ENCODE measurements around the gene SLC1A3. TPM values are rescaled to one million over a fixed set of nuclear protein-coding genes. Genes with fewer than 3 reads are reported as not detected.

The SLC1A3 gene
- total RNA-seq, 2 donors from 2014 or later, result 44.7 to 67.4 TPM

GRCh38 chr5:36607838-36608783 lies 1.7 kb downstream of the SLC1A3 start:
- peak overlapping the region; percentile 73 for H3K4me3 ChIP-seq
- no peaks in the 10 kb centered on the region for H3K36me3 ChIP-seq
- H3K9me3 ChIP-seq, result no peaks in the 10 kb centered on the region
- H3K27ac ChIP-seq, result no peak overlapping the region
- DNase-seq (ENCODE audit: low spot score) (no peak), ATAC-seq (ENCODE audit: insufficient number of reproducible peaks, low FRiP score, low read depth) (no peak)
- no peak for TF ChIP-seq CTCF (IDR thresholded peaks at IDR 0.05)
- no peaks in the 10 kb centered on the region for H3K4me1 ChIP-seq (ENCODE audit: control insufficient read depth in 1 of 2, low read depth in 2 of 2)
- no peaks in the 10 kb centered on the region for H3K27me3 ChIP-seq (replicated peaks; ENCODE audit: insufficient read depth)

GRCh38 chr5:36610621-36611020 lies 4.2 kb downstream of the SLC1A3 start:
- Histone ChIP-seq H3K4me3 (peak overlapping the region; percentile 73), H3K36me3 (no peaks in the 10 kb centered on the region), H3K27me3 (replicated peaks; ENCODE audit: insufficient read depth) (no peaks in the 10 kb centered on the region), H3K27ac (no peak overlapping the region), H3K4me1 (ENCODE audit: control insufficient read depth in 1 of 2, low read depth in 2 of 2) (no peaks in the 10 kb centered on the region), H3K9me3 (no peaks in the 10 kb centered on the region)
- TF ChIP-seq CTCF (IDR thresholded peaks at IDR 0.05), result no peak
- no peak for DNase-seq (ENCODE audit: low spot score)
- no peak for ATAC-seq (ENCODE audit: insufficient number of reproducible peaks, low FRiP score, low read depth)

GRCh38 chr5:36611520-36612274 lies 5.3 kb downstream of the SLC1A3 start:
- Histone ChIP-seq H3K36me3 (no peaks in the 10 kb centered on the region), H3K27me3 (replicated peaks; ENCODE audit: insufficient read depth) (no peaks in the 10 kb centered on the region), H3K4me1 (ENCODE audit: control insufficient read depth in 1 of 2, low read depth in 2 of 2) (no peaks in the 10 kb centered on the region), H3K4me3 (no peak overlapping the region), H3K9me3 (no peaks in the 10 kb centered on the region), H3K27ac (no peak overlapping the region)
- DNase-seq (ENCODE audit: low spot score), result no peak
- ATAC-seq (ENCODE audit: insufficient number of reproducible peaks, low FRiP score, low read depth), result no peak
- no peak for TF ChIP-seq CTCF (IDR thresholded peaks at IDR 0.05)

GRCh38 chr5:36613241-36613640 lies 6.8 kb downstream of the SLC1A3 start:
- TF ChIP-seq CTCF (IDR thresholded peaks at IDR 0.05), result no peak
- H3K9me3 ChIP-seq, result no peaks in the 10 kb centered on the region
- no peaks in the 10 kb centered on the region for H3K4me1 ChIP-seq (ENCODE audit: control insufficient read depth in 1 of 2, low read depth in 2 of 2)
- H3K4me3 ChIP-seq, result no peak overlapping the region
- no peaks in the 10 kb centered on the region for H3K27me3 ChIP-seq (replicated peaks; ENCODE audit: insufficient read depth)
- no peak overlapping the region for H3K27ac ChIP-seq
- DNase-seq (ENCODE audit: low spot score) (no peak), ATAC-seq (ENCODE audit: insufficient number of reproducible peaks, low FRiP score, low read depth) (no peak)
- no peaks in the 10 kb centered on the region for H3K36me3 ChIP-seq
